ENCODE measurements around the gene POM121C. TPM values are rescaled to one million over a fixed set of nuclear protein-coding genes. Genes with fewer than 3 reads are reported as not detected.
"Not testable (repeated sequence)": the region's sequence is repeated elsewhere in the genome, so short reads cannot be mapped to it uniquely, and the experiment has no call there.

The POM121C gene
- total RNA-seq, 1 donor from 2014 or later = 8.4 TPM

- not testable (repeated sequence) for DNase-seq (ENCODE audit: low read depth)
These were observed 71.2 kb downstream of the POM121C start for GRCh38 chr7:75414708-75415427.

GRCh38 chr7:75414204-75414603 is 71.9 kb downstream of the POM121C start:
- DNase-seq (ENCODE audit: low read depth); H3K4me3 ChIP-seq (ENCODE audit: low read depth, low read length): not testable (repeated sequence)

More at GRCh38 chr7:75414708-75415427, 71.2 kb downstream of the POM121C start:
- H3K4me3 ChIP-seq (ENCODE audit: low read depth, low read length) = not testable (repeated sequence)

GRCh38 chr7:75410823-75411173 is 75.3 kb downstream of the POM121C start:
- DNase-seq (ENCODE audit: low read depth); H3K4me3 ChIP-seq (ENCODE audit: low read depth, low read length): not testable (repeated sequence)

- peak overlapping the region; percentile 33 for H3K4me3 ChIP-seq (ENCODE audit: low read depth, low read length)
- DNase-seq (ENCODE audit: low read depth) = not testable (repeated sequence)
These were observed 75.9 kb downstream of the POM121C start for GRCh38 chr7:75409880-75410822.

- not testable (repeated sequence) for H3K4me3 ChIP-seq (ENCODE audit: low read depth, low read length); DNase-seq (ENCODE audit: low read depth)
These were observed 81.4 kb downstream of the POM121C start for GRCh38 chr7:75404663-75405062.

GRCh38 chr7:75403455-75404443 is 82.3 kb downstream of the POM121C start:
- H3K4me3 ChIP-seq (ENCODE audit: low read depth, low read length); DNase-seq (ENCODE audit: low read depth): not testable (repeated sequence)

GRCh38 chr7:75400575-75400974 is 85.5 kb downstream of the POM121C start:
- H3K4me3 ChIP-seq (ENCODE audit: low read depth, low read length); DNase-seq (ENCODE audit: low read depth): not testable (repeated sequence)

GRCh38 chr7:75398771-75399700 is 87.1 kb downstream of the POM121C start:
- not testable (repeated sequence) for H3K4me3 ChIP-seq (ENCODE audit: low read depth, low read length); DNase-seq (ENCODE audit: low read depth)

- not testable (repeated sequence) for DNase-seq (ENCODE audit: low read depth); H3K4me3 ChIP-seq (ENCODE audit: low read depth, low read length)
These were observed 88.2 kb downstream of the POM121C start for GRCh38 chr7:75397865-75398264.

GRCh38 chr7:75395329-75395728 is 90.8 kb downstream of the POM121C start, which contains the start of gene TRIM73:
TRIM73 (plus strand) TSS chr7:75395629; CDS start chr7:75398934, 3,305 bp downstream.
- DNase-seq (ENCODE audit: low read depth); H3K4me3 ChIP-seq (ENCODE audit: low read depth, low read length): not testable (repeated sequence)

GRCh38 chr7:75393194-75393593 is 92.9 kb downstream of the POM121C start:
- not testable (repeated sequence) for H3K4me3 ChIP-seq (ENCODE audit: low read depth, low read length); DNase-seq (ENCODE audit: low read depth)

- not testable (repeated sequence) for H3K4me3 ChIP-seq (ENCODE audit: low read depth, low read length); DNase-seq (ENCODE audit: low read depth)
These were observed 111.4 kb downstream of the POM121C start for GRCh38 chr7:75374519-75375317.

GRCh38 chr7:75374144-75374518 is 112.0 kb downstream of the POM121C start:
- DNase-seq (ENCODE audit: low read depth); H3K4me3 ChIP-seq (ENCODE audit: low read depth, low read length): not testable (repeated sequence)

- DNase-seq (ENCODE audit: low read depth); H3K4me3 ChIP-seq (ENCODE audit: low read depth, low read length): not testable (repeated sequence)
These were observed 118.8 kb downstream of the POM121C start for GRCh38 chr7:75367313-75367712.

All from epithelial cell of proximal tubule (primary cell).